Activated T-cell treated with anti-CD3 and anti-CD28 coated beads for 24 hours (primary cell): ENCODE results near the gene TMEM256.

Experiments used
- DNase-seq: peaks from one replicate; pipeline ENCODE4 v3.0.0-alpha.2; 2020; ENCODE audit warnings: low read depth

Gene TMEM256

GRCh38 chr17:7407485-7408251 is 3.8 kb upstream of the TMEM256 start, which contains the start of gene NLGN2:
Gene NLGN2 (plus strand): TSS chr17:7407845. CDS start chr17:7408256, 411 bp downstream.
- DNase-seq: no peak

- DNase-seq: no peak
These were observed 3.2 kb upstream of the TMEM256 start for GRCh38 chr17:7407082-7407481.

- no peak for DNase-seq
These were observed 2.4 kb upstream of the TMEM256 start for GRCh38 chr17:7406235-7406825.

- DNase-seq: no peak
These were observed 1.7 kb upstream of the TMEM256 start for GRCh38 chr17:7405350-7406234.

GRCh38 chr17:7404737-7405349 is 946 bp upstream of the TMEM256 start:
- no peak for DNase-seq

- no peak for DNase-seq
These were observed 245 bp downstream of the TMEM256 start for GRCh38 chr17:7403727-7403976.

GRCh38 chr17:7403043-7403726 is 712 bp downstream of the TMEM256 start:
- DNase-seq: no peak

- no peak for DNase-seq
These were observed 5.3 kb downstream of the TMEM256 start for GRCh38 chr17:7398612-7399011.

- no peak for DNase-seq
These were observed 7.8 kb downstream of the TMEM256 start for GRCh38 chr17:7396147-7396546.

- peak; percentile 81 for DNase-seq
These were observed 9.3 kb downstream of the TMEM256 start, which contains the start of gene PLSCR3 for GRCh38 chr17:7394452-7395191. Gene PLSCR3 (minus strand): TSS chr17:7394525. CDS start chr17:7394110, 415 bp downstream.

GRCh38 chr17:7393613-7394451 is 10.1 kb downstream of the TMEM256 start:
- peak; percentile 26 for DNase-seq

GRCh38 chr17:7392696-7393612 is 10.9 kb downstream of the TMEM256 start:
- DNase-seq: no peak

GRCh38 chr17:7391307-7391706 is 12.6 kb downstream of the TMEM256 start:
- no peak for DNase-seq

- DNase-seq: no peak
These were observed 13.7 kb downstream of the TMEM256 start for GRCh38 chr17:7389924-7390910.

- DNase-seq: no peak
These were observed 15.0 kb downstream of the TMEM256 start for GRCh38 chr17:7388856-7389255.

- DNase-seq: no peak
These were observed 19.3 kb downstream of the TMEM256 start for GRCh38 chr17:7384489-7385081.

- peak; percentile 71 for DNase-seq
These were observed 20.0 kb downstream of the TMEM256 start for GRCh38 chr17:7383742-7384488.
